Stimulated activated CD8-positive, alpha-beta memory T cell treated with anti-CD3 and anti-CD28 coated beads, Interleukin-15, amount 100 ng/mL, for 1 hour (primary cell): ENCODE results near the gene AOC1.
"Not testable (repeated sequence)": the region's sequence is repeated elsewhere in the genome, so short reads cannot be mapped to it uniquely, and the experiment has no call there.

Source experiments
- DNase-seq: peaks from one replicate; pipeline ENCODE4 v3.0.0-alpha.2; 2020; ENCODE audit warnings: low read depth

AOC1 gene, protein sequence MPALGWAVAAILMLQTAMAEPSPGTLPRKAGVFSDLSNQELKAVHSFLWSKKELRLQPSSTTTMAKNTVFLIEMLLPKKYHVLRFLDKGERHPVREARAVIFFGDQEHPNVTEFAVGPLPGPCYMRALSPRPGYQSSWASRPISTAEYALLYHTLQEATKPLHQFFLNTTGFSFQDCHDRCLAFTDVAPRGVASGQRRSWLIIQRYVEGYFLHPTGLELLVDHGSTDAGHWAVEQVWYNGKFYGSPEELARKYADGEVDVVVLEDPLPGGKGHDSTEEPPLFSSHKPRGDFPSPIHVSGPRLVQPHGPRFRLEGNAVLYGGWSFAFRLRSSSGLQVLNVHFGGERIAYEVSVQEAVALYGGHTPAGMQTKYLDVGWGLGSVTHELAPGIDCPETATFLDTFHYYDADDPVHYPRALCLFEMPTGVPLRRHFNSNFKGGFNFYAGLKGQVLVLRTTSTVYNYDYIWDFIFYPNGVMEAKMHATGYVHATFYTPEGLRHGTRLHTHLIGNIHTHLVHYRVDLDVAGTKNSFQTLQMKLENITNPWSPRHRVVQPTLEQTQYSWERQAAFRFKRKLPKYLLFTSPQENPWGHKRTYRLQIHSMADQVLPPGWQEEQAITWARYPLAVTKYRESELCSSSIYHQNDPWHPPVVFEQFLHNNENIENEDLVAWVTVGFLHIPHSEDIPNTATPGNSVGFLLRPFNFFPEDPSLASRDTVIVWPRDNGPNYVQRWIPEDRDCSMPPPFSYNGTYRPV

DNA sequence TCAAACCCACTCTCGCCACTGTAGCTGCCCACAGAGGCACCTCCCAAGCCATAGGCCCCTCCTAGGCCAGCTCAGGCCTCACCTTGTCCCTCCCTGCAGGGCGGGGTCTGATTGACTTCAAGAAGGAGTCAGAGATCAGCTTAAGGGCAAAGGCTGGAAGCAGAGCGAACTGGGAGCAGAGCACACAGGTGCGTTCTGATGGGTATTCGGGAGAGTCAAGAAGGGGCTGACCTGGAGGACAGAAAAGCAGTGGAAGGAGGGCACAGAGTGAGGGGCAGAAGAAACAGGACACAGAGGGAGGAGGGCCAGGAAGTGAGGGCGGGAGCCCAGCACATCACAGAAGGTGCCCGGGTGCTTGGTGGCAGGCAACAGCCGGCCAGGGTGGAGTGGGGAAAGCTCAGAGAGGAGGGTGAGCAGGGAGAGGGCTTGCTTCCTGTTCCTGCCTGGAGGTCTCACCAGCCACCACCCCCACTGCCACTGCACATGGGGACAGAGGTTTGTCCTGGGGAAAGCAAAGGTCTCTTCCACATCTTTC is at the start of gene AOC1:
AOC1 (plus strand) TSS at position 147 of the 535 bp plus-strand sequence. CDS start 3,954 bp downstream, outside the sequence.
- no peak for DNase-seq

DNA sequence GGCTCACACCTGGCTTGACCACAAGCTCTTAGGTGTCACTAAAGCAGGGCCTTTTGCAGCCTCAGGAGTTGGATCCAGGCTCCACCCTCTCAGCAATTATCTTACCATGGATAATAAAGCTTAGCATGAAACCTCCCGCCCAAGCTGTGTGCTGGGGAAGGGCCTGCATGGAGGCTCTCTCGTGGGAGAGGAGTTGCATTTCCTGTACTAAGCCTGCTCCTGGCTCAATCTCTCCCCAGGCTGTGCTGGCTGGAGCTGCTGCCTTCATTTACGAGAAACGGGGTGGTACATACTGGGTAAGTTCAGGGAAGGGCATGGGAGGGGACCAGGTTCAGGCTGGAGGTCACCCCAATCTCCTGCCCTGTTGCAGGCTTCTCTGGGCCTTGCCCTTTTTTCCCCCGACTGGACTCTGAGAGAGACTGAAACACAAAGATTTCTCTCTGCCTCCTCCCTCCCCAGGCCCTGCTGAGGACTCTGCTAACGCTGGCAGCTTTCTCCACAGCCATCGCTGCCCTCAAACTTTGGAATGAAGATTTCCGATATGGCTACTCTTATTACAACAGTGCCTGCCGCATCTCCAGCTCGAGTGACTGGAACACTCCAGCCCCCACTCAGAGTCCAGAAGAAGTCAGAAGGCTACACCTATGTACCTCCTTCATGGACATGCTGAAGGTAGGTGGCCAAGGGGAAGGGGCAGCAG is 49.0 kb upstream of the AOC1 start:
- DNase-seq = no peak

DNA sequence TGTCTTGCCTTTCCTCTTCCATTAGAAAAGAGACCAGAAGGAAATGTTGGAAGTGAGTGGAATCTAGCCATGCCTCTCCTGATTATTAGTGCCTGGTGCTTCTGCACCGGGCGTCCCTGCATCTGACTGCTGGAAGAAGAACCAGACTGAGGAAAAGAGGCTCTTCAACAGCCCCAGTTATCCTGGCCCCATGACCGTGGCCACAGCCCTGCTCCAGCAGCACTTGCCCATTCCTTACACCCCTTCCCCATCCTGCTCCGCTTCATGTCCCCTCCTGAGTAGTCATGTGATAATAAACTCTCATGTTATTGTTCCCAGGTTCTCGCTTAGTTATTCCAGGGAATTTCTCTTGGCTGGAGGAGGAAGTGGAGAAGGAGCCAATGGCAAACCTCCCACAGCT is 47.5 kb upstream of the AOC1 start:
- no peak for DNase-seq

DNA sequence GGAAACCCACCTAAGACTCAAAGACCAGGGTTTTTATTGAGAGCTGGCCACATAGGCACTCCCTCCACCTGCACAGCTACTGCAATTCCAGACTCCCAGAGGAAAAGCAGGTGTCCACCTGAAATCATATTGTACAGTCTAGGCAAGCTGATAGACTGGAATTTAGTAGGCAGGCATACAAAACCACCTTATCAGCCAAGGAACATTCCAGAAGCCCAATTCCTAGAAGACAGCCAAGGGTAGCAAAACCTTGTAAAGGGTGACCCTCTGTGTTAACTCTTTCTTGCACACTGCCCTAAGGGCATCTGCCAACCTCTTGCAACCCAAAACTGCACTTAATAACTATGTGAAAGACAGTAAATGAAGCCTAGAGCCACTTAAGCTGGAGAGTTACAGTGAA is 46.5 kb upstream of the AOC1 start:
- DNase-seq = no peak

DNA sequence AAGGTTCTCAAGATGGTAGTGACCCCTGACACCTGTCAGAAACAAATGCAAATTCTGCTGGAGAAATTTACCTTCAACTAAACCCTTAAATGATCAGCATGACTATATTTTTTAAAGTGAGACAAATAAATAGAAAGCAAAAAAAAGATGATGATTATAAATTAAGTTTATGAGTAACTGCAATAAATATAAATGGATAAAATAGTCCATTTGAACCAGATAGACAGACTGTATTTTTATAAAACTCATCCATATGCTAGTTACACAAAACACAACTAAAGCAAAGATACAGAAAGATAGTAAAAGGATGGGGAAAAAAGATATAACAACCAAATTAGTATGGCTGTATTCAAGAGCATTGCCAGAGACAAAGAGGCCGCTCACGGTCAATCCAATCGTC is 45.9 kb upstream of the AOC1 start:
- no peak for DNase-seq

DNA sequence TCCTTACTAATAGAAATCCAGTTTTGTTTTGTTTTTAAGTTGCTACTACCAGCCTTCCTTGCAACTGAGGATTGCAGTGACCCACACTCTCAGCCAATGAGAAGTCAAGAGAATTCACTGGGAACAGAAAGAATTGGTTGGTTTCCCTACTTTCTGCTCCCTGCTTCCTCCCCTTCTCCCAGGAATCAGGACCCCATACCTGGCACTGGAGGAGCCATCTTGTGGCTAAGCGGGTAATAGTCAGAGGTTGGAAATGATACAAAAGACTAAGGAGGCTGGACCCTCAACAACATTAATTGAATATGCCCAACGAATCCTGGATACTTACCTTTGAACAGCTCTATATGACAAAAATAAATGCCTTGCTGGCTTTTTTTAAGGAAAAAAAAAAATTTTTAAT is 45.5 kb upstream of the AOC1 start:
- DNase-seq = no peak

DNA sequence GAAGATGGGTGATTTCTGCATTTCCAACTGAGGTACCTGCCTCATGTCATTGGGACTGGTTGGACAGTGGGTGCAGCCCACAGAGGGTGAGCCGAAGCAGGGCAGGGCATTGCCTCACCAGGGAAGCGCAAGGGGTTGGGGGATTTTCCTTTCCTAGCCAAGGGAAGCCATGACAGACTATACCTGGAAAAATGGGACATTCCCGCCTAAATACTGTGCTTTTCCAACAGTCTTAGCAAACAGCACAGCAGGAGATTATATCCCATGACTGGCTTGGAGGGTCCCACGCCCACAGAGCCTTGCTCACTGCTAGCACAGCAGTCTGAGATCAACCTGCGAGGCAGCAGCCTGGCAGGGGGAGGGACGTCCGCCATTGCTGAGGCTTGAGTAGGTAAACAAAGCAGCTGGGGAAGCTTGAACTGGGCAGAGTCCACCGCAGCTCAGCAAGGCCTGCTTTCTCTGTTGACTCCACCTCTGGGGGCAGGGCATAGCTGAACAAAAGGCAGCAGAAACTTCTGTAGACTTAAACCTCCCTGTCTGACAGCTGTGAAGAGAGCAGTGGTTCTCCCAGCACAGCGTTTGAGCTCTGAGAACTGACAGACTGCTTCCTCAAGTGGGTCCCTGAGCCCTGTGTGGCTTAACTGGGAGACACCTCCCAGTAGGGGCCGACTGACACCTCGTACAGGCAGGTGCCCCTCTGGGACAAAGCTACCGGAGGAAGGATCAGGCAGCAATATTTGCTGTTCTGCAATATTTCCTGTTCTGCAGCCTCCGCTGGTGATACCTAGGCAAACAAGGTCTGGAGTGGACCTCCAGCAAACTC is 44.5 kb upstream of the AOC1 start:
- DNase-seq = not testable (repeated sequence)

DNA sequence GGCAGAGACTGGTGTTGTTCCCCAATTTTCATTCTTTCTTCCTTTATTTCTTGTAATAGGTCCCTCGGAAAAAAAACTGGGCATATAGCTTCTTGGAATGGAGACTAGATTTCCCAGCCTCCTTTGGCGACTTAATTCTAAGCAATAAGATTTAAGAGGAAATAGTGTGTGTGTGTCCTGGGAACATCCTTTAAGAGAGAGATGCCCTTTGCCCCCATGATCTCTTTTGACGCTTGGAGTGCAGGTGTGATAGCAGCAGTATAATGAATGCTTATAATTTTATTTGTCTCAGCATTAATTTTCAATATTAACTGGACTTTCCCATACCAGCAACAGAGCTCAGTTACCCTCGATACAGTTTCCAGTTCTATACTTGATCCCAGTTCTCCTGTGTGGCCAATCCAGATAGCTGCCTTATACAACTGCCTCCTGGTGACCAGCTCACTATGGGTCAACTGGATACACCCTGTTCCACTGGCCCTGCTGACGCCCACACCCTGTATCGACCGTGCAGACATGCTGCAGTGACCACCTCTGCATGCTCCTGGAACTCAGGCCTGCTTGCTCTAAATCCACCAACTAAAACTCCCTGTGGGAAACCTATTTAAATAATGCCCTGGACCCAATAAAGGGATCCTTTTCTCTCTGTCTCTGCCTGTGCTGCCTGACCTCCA is 37.9 kb upstream of the AOC1 start:
- no peak for DNase-seq

DNA sequence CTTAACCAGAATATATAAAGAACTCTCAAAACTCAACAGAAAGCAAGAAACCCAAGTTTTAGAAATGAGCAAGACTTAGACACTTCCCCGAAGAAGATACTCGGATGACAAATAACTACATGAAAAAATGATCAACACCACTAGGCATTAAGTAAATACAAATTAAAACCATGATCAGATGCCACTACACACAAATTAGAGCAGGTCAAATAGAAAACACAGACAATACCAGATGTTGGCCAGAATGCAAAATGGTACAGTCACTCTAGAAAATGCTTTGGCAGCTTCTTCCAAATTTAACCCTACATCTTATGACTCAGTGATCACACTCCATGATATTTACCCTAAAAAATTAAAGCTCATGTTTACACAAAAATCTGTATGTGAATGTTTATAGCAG is 33.3 kb upstream of the AOC1 start:
- DNase-seq = no peak

DNA sequence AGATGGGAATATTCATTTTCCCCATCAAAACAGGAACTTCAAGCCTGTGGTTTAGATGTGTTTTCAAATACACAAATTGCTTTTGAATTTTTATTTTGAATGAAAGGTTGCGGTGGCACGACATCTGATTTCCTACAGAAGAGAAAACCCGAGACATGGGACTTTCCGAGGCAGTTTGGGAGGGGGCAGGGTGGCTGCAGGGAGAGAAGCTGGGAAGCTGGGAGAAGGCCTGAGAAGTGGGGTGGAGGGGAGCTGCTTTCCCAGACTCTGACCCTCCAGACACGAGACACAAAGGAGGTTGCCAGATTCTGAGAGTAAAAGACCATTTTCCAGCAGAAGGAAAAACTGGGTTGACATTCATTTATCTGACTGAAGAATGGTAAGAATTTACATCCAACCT is 32.2 kb upstream of the AOC1 start:
- no peak for DNase-seq

DNA sequence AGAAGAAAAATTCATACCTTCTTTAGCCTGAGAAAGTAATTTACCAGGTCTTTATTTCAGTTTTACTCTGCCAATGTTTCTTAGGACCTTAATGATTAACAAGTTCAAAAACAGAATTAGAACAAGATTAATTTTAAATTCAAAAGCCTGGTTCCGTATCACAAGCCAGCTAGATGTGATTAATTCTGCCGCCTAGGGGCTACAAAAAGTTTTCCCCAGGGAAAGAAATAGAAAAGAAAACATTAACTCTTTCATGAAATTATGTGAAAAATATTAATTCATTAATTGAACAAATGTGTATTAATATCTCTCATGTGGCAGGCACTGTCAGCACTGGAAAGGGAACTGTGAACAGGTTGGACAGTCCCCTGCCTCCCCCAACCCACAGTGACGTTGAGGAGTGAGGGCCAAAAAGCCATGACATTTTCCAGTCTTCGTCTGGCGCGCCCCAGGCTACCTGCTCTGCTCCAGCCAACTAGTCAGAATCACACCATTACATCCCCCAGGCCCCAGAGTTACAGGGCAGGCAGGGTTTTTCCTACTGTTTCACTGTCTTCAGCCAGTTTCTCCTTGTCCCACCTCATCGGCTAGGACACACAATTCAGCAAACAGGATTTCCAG is 31.6 kb upstream of the AOC1 start:
- no peak for DNase-seq

DNA sequence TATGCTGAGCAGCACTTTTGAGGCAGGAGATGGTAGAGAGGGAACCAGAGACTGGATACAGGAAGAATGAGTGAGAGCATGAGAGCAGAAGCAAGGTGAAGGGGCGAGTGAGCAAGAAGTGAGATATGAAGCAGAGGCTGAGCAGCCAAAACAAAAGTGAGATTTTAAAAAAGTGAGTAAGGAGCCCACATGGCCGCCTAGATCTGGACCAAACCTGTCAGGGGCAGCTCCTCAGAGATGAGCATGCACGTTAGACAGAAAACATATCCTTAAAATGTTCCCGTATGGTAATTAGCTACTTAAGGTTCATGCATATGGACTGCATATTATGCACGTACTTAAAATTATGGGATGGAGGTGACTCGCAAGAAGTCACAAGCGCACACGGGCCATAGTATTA is 29.3 kb upstream of the AOC1 start:
- no peak for DNase-seq

DNA sequence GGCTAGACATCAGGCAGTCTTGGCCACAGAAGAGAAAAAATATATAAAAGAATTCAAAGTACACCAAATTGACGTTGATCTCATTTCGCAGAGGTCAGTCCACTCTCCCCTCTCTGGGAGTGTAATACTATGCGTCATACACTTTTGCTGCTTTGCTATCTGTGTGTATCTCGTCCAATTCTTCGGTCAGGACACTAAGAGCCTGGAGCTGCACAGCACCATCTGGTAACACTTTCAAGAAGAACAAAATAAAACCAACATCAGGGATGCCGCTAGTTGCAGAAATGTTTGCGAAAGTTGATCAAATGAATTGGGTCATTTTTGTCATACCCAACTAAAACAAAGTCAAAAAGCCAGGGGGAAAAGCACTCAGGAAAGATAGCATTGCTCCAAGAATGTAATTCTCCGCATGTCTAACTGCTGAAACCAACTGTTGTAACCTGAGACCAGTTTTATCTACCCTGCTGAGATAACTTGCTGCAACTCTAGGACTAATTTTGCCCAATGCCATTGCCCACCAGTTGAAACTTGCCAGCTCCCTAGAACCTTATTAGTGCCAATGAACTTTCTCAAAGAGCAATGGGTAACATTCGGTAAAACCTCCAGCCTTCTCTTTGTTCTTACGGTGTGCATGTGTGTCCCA is 28.7 kb upstream of the AOC1 start:
- no peak for DNase-seq

DNA sequence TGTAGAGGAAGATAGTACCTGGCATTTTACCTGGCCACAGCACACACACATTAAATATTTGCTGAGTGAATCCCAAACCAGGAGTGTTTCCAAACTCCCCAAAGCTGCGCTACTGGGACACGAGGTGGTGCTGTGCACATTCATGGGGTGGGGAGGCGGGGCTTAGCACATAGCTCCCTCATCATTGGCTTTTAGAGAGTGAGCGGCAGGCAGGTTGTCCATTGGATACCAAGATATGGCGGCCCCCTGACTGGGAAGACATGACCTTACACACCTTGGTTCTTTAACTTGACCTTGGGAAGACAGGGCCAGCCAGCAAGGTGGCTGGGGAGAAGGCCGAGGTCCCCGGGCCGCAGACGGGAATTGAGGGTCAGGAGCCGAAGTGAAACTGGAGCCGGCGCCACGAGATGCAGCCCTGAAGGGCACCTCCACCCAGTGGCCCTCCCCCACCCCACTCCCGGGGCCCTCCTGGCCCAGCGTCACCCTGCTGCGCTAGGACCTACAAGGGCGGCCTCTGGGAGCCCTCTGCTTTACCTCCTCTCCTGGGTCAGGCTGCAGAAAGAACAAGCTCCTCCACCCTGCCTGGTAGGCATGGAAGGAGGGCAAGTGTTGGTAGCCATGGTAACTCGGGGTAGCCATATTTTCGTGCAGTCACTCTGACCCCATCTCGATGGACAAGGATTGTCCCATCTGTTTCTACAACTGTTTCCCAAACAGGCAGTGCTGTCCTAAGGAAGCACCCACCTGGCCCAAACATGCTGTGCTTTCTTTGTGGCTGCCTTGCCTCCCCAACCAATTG is 27.7 kb upstream of the AOC1 start:
- DNase-seq = no peak

DNA sequence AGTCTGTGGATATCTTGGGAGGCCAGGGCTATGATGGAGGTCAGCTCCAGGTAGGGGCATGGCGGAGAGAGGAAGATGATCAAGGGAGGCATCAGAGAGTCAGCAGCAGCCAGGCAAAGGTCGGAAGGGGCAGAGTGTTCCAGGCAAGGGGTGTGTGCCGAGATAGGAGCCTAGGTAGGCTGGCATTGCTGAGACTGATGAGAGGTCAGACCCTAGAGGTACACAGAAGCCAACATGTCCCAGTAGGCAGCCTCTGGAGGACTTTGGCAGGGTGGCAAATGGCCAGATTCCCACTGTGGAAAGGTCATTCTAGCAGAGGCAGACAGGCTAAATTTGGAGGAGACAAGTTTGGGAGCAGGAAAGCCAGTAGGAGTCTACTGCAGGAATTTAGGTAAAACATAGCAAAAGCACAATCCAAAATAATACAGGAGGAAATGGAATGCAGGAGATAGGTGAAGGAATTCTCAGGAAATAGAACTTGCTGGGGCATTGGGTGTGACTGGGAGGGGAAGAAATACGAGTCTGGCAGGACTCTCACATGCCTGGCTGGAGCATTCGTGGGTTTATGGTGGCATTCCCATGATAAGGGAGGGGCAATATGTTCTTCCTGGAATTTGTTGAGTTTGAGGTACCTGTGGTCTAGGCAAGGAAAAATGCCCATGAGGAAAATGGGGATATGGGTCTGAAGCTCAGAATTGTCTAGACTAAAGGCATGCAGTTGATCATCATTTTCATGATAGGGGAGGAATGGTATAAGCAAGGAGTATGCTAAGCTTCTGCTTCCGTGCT is 26.1 kb upstream of the AOC1 start:
- DNase-seq = no peak

DNA sequence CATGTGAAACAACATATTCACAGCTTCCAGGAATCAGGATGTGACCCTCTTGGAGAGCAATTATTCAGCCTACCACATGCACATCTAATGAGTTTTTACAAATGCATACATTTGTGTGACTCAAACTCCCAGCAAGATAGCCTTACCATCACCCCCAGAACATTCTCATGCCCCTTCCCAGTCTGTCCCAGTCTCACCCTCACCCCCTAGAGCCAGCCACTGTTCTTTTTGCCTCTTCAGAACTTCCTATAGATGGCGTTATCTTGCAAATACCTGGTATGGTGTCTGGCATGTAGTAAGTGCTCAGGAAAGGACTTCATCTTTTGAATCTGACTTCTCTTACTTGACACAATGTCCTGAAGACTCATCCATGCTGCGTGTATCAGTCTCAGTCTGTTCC is 23.9 kb upstream of the AOC1 start:
- DNase-seq = no peak

DNA sequence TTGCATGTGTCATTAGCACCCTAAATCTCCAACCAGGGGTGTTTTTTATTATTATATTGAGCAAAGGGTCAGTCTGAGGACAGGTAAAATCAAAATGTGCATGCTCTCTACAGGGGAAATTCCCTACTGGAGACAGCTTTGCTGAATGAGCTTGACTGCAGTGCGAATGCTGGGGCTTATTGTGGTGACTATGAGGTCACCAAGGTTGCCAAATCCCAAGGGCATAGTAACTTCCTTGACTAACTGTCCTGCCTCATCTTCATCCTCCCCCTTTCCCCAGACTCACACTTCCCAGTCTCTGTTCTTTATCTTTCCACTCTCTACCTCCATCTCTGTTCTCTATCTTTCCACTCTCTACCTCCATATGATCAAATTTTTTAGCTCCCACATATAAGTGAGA is 22.9 kb upstream of the AOC1 start:
- DNase-seq = no peak

DNA sequence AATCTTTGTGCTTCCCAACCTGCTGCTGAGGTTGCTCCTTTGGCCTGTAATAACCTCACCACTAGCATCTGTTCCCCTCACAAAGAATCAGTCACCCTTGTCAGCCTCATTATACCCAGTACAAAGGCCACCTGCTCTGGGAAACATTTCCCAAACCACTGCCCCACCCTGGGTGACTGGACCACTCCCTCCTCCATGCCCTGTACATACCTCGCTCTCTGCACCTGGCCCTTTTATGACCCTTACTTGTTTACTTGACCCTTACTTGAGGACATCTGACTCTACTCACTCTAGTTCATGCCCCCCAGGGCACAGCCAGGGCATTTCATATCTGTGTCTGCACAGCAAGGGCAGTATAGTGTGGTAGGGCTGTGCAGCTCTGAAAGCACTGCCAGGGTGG is 21.4 kb upstream of the AOC1 start:
- no peak for DNase-seq

DNA sequence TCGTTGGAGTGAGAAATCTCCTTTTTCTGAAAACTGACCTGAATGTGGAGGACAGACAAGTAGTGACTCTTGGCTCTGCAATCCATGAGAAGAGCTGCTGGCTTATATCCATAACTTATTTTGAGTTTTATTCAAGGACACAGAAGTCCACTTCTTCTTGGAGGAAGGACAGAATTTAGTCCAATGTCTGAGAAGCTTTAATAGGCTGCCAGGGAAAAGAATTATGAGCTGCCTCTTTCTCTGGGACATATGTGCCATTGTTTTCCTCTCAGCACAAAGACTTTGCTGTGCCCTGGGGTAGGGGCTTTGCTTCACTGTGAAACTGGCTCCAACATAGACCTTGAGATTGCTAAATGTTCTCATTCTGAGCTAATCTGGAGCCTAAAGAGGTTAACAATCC is 20.5 kb upstream of the AOC1 start:
- no peak for DNase-seq
